Activated CD4-positive, alpha-beta T cell treated with anti-CD3 and anti-CD28 coated beads, Interleukin-2, amount 50 U/mL, for 4 hours (primary cell): Measurements from ENCODE around the gene ASXL1.

ENCODE experiments used
- DNase-seq, 2 experiments: peaks; one replicate each; pipeline ENCODE4 v3.0.0-alpha.2; 2020

ASXL1 gene

DNA sequence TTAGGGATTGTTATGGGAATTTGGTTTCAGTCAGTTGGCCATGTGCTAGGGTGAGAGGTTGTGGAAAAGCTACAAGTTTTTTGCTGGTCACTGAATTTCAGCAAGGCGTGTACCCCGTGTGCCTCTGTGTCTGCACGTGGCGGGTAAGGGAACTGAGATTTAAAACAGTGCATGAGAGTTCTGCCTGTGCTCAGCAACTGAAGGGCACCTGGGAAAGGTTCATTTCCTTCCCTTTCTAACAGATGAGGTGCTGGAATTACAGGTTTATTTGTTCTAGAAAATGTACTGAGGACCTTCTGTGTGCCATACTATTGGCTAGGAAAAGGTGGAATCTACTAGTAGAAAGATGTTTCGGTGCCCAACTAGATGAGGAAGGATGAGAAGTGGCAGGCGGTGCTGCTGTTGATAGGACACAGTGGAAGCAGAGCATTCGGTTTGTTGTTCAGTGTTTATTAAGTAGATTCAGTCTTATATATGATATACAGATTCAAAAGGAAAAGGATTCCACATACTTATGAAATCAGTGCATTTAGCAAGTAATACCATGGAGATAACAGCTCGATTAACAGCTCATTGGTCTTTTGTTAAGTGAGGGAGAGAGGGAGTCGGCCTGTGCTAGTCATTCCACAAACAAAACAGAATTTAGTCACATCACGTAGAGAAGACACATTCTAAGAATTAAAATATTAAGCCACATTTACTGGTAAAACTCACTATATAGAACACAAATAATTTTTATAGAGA, 84.7 kb downstream of the ASXL1 start:
- DNase-seq: no peak

DNA sequence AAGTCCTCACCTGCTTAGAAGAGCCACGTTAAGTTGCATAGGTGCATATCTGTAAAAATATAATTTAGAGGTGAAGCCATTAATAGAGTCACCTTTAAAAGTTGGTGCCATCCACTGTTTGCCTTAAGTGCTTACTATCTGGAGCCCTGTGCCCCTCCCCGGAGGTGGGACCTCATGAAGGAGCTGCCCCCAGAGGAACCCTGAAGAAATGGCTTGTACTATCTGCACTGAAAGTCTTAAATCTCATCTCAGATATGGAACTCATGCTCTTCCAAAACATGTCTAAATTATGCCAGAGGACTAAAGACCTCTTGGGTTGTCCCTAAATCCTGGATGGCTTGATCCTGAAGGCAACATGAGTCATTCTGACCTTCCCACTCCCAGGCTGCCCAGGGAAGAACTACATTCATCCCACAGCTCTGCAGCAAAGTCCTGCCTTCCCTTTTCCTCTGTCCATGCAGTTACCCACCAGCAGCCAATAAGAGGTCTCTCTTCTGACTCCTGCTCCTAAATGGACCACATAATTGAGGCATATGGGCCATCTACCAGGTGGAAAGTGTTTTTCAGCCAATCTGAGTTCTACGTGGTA, 85.3 kb downstream of the ASXL1 start:
- no peak for DNase-seq

DNA sequence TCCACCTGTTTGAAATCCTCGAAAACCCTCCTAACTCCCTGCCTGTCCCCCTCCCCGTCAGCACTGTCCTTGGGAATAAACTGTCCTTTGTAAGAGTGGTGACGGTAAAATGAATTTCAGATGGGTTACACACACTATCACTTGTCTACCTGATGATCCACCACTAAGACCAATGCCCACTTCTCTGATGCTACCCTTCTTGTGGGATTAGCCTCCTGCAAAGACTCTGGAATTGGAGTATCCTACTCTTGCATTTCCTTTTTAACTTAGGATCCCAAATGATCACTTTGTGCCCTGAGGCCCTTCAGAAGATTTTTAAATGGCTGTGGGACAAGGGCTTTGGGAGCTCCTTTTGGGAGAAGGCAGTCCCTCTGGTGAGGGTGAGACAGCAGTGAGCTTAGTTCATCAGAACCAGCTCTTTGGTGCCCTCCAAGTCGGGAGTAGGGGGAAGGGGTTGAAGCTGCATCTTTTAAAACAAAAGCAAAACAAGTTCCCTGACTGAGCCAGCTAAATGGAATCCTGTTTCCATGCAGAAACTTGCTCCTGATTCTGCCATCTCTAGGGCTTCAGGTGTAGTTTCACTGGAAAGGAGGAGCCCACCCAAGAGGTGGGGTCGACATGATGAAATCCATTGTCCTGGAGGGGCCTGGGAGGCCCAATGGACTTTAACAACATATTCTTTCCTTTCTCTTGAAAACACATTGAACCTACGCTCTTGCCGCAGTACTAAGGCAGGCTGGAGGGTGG, 86.5 kb downstream of the ASXL1 start:
- no peak for DNase-seq

DNA sequence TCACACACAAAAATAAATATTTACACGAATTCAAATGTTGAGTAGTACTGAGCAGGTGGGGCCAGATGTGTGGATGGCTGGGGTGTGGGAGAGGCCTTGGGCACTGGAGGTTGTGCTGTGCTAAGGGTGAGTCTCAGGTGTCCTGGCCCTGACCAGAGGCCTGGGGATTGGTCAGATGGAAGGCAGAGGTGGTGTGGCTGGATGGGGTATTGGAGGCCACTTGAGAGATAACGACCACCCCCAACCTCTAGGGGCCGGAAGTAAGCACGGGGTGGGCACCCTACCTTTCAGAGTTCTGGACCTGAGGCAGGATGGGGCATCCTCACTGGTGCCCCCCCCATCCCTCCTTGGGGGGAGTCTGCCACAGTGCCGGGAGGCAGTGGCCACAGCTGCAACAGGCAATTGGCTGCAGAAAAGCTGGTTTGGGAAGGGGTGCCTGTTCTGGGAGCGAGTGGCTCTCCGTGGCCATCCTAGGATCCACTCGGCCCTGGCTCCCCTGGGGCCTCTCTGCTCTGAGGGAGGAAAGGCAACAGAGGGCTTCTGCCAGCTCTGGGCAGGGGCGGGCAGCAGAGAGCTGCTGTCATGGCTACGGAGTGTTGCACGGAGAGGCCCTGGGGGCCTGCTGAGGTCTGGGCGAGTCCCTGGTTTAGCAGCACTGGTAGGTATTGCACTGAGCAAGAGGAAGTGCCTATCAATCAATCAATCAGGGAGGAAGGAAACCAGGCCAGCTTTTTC, 87.6 kb downstream of the ASXL1 start:
- DNase-seq: no peak

DNA sequence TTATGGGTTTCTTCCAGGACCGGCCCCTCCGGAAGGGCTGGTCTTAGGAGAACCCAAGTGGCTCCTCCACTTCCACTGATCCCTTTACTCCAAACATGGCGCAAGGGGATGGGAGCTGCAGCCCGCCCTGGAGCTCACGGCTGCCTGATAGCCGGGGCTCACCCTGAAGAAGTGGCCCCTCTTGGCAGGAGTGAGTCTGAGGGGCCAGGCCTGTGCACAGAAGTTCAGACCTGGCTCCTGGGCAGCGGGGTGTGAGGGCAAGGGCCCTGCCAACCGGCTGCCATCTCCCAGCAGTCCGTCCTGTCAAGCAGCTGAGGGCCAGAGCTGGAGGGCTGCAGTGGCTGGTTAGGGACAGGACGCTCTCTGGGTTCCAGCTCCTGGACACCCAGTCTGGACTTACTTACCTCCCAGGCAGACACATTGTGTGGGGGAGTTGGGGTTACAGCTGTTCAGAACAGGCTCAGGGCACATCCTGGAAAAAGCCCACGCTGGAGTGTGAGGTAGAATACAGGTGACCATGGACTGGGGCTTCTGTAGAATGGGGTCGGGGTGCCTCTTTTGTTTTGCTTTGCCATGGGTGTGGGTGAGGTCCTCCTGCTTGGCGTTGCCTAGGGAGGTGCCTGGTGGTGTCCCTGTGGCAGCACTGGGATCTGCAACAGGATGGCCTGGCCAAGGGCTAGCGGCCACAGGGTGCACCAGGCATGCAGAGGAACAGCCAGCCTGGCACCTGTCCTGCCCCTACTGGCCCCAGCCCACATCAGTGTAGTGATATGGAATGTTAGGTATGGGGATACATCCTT, 88.4 kb downstream of the ASXL1 start:
- DNase-seq: no peak

DNA sequence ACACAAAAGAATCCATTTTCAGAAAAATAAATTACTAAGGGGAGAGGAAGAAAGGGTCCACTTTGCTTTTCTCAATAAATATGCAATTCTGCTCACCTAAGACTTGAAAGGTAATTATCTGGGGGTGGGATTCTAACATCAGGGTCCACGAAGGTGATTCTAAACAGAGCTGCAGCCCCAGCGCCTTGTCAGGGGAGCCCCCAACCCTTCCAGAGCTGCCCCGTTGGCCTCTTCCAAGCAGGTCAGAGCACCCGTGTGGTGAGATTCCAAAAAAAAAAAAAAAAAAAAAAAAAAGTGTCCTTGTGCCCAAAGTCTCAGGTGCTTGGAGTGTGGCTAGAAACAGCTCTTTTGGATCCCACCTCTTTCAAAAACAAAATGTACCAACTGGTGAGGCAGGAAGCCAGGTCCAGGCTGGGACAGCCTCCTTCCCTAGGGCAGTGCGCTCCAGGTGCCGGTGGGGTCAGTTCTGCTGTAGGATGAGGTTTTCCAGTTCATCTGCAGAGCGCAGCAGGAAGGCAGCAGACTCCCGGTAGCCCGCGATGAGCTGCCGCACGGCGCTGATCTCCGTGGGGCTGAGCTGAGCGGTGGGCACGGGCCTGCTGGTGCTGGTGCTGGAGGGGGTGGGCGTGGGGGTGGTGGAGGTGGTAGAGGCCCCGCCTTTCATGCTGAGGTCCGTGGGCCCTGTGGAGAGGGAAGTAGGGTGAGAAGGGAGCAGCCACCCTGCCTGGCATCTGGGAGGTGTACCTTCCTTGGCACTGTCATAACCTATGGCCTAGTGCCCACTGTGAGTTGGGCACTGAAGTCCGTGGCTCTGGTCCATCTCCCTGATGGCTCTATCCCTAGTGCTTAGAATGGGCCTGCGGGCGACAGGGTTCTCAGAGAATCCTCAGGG, 89.3 kb downstream of the ASXL1 start:
- no peak for DNase-seq

DNA sequence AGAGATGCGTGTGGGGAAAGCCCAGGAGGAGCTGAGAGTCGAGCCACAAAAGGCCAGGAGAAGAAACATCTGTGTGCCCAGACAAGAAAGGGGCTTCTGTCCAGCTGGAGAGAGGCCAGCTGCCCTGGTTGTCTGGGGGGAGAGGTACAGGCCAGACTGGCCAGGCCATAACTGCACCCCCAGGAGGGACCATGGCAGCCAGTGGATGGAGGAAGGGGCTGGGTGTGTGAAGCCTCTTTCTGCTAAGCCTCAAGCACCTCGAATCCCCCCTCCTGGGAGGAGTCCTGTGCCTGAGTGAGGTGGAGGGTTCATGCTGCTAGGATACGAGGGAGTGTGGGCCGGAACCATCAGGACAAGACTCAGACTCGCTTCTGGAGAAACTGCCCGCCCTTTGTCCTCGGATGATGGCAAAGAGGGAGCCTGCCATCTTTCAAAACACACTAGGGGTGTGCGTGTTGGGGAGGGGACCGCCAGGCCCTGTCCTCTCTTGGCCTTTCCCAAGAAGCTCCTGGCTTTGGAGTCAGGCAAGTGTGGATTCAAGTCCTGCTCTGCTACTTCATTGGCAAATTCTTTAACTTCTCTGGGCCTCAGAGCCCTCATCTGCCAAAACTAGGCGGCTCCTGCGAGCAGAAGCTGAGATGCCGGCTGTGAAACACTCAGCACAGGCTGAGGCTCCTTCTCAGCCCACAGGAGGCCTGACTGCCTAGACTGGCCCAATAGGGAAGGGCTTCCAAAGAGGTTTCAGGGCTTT, 90.3 kb downstream of the ASXL1 start:
- DNase-seq: no peak

DNA sequence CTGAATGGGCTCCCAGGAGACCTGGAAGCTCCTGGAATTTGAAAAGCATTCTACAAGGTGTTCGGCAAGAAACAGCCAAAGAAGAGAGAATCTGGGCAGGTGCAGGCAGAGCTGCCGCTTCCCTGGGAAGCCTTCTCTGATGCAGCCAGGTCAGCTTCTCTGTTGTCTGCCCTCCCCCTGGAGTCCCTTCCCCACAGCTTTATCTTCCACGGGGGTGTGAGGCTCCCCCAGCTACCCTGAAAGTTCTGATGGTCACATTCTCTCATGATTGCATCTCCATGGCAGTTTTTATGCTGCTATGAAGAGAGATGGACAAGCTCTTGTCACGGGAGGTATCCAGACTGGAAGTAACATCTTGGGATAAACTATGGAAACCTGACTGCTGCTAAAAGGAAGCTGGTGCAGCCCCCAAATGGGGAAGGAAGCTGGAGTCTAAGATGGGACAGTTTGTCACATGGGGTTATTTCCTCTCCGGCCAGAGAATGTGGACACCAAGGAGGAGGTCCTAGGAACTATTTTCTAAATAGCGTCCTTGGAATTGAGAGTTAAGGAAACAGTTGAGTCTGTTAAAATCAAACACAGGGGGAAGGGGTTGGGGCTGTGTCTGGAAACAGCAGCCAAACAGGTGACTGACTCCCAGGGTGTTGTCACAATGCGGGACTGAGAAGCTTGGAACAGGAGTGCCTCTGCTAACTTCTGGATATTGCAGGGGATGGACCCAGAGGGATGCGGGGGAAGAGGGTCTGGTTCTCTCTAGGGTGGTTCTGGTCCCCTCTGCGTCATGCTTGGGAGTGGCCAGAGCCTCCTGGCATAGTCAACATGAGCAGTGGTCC, 91.1 kb downstream of the ASXL1 start:
- no peak for DNase-seq

DNA sequence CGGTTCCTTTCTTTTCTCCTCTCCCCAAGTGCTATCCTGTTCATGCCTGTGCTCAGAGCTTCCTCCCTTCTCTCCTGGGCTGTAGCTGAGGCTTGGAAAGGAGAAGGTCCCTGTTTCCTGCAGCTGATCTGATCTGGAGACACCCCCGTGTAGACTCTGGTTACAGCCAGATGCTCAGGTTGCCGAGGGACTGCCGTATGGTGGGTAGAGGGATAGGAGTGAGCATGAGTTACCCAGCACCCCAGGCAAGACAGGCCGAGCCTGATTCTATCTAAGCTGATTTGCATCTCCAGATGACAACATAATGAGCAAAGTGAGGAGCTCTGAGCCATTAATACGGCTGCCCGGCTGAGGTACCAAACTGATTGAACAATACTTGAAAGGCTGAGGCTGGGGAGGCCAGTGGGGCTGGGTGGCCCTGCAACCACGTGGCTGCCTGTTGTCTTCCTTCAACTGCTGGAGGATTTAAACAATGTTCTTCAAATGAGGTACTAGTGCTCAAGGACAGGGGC, 91.8 kb downstream of the ASXL1 start:
- DNase-seq: no peak

DNA sequence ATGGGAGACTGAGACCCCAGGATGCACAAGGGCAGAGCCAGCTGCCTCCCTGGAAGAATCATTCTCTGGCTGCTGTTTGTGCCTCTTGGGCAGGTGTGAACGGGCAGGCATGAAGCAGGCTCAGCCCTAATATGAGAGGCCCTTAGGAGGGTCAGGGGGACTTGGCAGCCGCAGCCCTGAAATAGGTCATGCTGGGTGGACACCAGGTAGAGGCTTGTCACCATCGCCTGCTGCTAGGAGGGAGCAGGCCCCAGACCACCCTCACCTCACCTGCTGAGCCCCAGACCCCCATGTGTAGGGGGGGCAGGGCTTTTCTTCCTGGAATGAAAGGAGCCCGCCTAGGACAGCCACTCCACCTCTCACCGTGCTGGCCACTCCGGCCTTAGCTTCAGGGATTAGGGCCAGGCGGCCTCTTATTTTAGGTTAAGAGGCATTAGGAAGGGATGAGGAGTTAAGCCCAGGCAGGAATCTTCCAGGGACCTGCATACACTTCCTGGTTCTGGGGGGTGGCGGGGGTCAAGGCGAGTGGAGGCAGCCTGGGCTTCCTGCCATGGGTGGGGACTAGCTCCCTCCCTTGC, 92.4 kb downstream of the ASXL1 start:
- no peak for DNase-seq

DNA sequence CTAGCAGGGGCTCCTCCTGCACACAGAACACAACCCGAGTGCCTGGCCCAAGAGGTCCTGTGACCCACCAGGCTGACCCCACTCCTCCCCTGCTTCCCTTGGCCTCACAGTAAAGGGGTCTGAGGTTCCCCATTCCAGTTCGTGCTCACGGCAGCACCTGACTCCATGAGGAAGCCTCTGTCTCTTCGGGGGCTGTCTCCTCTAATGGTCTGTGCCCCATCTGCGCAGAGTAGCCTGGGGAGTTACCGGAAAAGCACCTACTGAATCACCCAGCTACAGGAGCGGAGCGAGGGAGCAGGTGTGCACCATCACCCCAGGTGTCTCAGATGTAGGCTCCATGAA, 93.2 kb downstream of the ASXL1 start:
- no peak for DNase-seq

DNA sequence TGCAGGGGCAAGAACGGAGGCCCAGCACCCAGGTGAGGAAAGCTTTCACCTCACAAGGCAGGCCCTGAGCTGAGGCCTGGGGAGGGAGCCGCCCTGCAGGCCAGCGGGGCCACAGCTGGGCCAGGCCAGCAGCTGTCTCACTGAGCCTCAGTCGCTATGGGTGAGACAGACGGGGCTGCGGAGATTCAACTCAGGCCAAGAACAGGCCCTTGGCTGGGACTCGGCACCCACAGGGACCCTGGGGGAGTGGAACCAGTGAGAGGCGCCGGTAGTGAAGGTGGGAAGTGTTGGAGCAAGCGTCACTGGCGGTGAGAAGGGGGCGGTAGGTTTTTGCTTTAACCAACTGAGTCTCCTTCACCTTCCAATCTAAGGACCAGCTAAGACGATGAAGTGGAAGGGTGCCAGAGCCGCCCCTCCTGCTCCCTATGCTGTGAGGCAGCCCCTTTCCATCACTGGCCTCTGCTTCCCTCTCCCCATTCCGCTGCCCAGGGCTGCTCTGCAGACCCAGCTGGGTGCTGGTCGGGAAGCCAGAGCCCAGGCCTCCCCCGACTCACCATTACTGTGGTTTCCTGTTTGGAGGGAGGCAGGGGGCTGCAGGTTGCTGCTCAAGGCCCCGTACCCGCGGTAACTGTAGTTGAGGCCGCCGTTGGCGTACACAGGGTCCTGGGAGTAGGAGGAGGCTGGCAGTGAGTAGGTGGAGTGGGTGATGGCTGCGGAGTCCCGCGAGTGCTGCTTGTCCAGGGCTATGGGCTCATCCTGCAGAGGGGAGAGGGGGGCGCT, 93.7 kb downstream of the ASXL1 start:
- no peak for DNase-seq

DNA sequence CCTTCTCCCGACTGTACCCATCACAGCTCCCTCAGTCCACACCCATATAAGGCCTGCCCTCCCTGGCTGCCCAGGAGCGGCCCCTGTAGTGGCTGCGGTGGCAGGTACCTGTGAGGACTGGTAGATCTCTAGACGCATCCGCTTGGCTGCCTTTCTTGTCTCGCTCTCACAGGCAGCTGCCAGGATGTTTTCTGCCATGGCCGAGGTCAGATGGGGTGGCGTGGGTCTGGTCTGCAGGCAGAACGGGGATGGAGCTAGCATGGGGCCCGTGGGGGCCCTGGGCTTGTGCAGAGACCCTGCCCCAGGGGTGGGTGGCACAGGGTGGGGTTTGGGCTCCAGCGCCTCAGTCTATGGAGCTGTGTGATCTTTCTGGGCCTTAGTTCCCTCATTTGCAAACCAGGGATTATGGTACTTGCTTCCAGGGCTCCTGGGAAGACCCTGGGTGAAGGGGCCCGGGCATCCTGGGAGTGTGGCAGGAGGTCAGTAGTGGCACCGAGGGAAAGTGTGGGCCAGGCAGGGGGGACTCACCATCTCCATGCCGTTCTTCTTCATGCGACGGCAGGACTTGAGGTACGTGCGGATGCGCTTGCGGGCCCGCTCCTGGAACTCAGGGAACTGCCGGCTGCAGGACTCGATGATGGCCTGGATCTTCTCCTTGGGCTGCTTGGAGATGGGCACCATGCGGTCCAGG, 94.8 kb downstream of the ASXL1 start:
- no peak for DNase-seq

DNA sequence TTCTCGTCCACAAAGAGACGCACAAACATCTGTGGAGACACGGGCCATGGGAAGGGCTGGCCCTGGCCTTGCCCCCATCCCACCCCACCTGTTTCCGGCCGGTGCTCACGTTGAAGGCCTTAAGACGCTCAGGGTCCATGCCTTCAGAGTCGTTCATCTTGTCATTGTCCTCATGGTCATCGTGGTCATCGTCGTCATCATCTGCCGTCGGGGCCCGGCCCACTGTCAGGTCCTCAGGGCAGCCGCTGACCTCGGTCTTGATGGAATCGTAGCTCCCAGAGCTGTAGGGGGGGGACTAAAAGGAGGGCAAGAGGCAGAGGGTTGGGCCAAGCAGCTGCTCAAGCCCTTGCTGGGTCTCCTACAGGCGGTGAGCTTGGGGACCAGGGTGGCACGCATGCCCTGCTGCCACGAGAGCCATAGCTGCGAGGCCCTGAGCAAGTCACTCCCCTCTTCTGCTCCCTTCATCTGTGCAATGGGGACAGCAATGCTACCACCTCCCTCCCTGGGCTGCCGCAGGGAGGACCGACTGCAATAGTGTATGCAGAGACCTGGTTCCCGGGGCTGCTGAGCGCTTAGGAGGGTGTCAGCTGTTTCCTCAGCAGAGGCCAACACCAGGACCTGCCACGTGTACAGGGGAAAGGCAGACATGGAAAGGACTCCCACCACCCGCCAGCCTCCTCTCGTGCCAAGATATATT, 95.5 kb downstream of the ASXL1 start:
- DNase-seq: no peak

DNA sequence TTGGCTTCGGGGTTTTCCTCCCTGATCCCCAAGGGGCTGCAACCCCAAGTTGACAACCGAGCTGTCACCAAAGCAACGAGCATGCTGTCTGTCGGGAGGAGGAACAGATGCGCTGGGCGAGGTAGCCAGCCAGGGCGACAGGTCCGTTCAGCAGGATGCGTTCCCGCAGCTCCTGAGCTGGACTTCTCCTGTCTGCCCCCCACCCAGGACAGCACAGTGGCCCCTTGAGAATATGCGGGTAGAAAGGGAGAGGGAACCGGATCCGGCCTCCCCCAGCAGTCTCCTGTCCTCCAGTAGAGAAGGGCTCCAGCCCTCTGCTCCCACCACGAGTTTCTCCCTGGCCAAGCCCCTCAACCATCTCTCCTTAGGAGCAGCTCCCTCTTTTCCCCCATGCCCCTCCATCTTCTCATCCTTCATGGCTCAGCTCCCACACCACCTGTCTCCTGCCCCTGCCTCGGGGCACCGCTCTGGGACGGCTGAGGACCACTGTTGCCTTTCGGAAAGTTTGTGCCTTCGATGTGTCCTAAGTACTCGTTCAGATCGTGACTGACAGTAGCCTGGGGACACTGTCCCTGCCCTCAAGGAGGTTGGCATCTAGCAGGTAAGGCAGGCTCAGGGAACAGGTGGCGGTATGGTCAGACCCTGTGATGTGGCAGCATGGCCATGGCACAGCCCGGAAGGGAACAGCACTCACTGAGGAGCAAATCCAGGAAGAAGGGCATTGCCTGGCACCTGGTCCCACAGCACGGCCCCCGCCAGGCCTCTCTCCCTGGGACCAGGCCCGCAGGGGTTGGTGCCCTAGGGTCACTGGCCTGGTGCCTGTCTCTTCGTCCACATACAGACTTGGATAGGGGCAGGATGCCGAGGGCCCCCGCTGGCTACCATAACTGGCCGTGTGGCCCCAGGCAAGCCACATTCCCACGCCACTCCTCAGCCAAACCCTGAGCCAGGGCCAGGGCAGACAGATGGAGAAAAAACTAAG, 96.3 kb downstream of the ASXL1 start:
- no peak for DNase-seq
